Measurements from ENCODE around the gene LYPD4. TPM values are rescaled to one million over a fixed set of nuclear protein-coding genes. Genes with fewer than 3 reads are reported as not detected.

Gene LYPD4
- polyA plus RNA-seq, 1 experiment = not detected

DNA sequence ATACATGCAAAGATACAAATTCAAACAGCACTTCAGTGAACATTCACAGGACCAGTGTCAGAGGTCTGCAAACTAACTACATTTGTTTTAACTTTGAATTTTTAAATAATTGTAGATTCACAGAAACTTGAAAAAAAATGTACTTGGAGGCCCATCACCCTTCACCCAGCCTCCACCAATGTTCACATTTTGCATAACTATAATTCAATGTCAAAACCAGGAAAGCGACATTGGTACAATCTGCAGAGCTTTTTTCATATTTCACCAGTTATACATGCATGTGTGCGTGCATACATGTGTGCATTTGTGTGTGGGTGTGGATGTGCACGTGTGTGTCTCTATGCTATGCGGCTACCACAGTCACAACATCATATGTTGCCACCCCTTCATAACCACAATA, 29.2 kb downstream of the LYPD4 start:
- CTCF ChIA-PET = interaction anchor here (2.0 kb wide), 1 partner anchor 20 kb away, joined by 7 read pairs; no protein-coding TSS in a partner anchor
- no peak overlapping the region for H3K4me3 ChIP-seq (ENCODE audit: low read depth, low read length)
- no peaks in the 10 kb centered on the region for H3K27me3 ChIP-seq (ENCODE audit: control insufficient read depth, insufficient read depth, low read length)
- H3K36me3 ChIP-seq (ENCODE audit: control insufficient read depth, insufficient read depth, low read length) = no peaks in the 10 kb centered on the region
- no peak for DNase-seq (ENCODE audit: low read depth)
- POLR2A ChIA-PET = no interaction called here
- TF ChIP-seq, protein P1, sequence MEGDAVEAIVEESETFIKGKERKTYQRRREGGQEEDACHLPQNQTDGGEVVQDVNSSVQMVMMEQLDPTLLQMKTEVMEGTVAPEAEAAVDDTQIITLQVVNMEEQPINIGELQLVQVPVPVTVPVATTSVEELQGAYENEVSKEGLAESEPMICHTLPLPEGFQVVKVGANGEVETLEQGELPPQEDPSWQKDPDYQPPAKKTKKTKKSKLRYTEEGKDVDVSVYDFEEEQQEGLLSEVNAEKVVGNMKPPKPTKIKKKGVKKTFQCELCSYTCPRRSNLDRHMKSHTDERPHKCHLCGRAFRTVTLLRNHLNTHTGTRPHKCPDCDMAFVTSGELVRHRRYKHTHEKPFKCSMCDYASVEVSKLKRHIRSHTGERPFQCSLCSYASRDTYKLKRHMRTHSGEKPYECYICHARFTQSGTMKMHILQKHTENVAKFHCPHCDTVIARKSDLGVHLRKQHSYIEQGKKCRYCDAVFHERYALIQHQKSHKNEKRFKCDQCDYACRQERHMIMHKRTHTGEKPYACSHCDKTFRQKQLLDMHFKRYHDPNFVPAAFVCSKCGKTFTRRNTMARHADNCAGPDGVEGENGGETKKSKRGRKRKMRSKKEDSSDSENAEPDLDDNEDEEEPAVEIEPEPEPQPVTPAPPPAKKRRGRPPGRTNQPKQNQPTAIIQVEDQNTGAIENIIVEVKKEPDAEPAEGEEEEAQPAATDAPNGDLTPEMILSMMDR (IDR thresholded peaks at IDR 0.05; ENCODE audit: insufficient read depth, low read depth, low read length) = no peak

DNA sequence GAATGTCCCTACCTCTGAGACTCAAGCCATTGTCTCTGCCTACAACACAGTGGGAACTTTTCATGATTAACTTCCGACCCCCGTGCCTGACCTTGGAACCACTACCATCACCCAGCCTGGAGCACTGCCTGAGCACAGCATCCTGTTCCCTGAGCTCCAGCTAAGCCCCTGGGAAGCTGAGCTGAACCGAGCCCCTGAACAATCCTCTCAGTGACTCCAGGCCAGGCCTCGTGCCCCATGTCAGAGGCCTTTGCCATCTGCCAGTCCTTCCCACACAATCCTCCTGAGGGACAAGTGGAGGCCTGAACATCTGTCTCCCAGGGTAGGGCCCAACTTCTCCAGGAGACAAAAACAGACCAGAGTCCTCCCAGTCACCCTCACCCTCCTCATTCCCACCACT, 30.6 kb downstream of the LYPD4 start:
- DNase-seq (ENCODE audit: low read depth) = no peak
- no peaks in the 10 kb centered on the region for H3K36me3 ChIP-seq (ENCODE audit: control insufficient read depth, insufficient read depth, low read length)
- H3K4me3 ChIP-seq (ENCODE audit: low read depth, low read length) = no peak overlapping the region
- ChIA-PET CTCF (interaction anchor here (0.8 to 2.0 kb wide), 2 partner anchors 19 to 21 kb away, joined by 3 to 7 read pairs; no protein-coding TSS in a partner anchor), POLR2A (no interaction called here)
- TF ChIP-seq, protein P1 (IDR thresholded peaks at IDR 0.05; ENCODE audit: insufficient read depth, low read depth, low read length) = no peak
- H3K27me3 ChIP-seq (ENCODE audit: control insufficient read depth, insufficient read depth, low read length) = no peaks in the 10 kb centered on the region

DNA sequence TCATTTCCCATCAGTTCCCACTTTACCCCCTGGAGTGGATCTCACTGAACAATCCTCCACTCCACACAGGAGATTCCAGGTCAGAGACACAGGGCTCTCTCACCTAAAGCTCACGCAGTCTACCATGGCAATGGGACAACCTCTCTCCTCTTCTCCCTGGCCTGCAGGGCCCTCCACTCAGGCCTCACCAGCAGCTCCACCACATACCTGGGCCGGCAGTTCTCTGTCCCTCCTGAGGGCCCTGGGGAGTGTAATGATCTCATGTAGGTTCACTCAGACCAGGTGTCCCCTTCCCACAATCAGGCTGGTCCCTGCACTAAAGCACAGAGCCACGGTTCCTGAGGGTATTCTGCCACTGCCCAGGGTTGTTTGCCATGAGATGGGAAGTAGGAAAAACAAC, 32.5 kb downstream of the LYPD4 start:
- H3K27me3 ChIP-seq (ENCODE audit: control insufficient read depth, insufficient read depth, low read length) = no peaks in the 10 kb centered on the region
- no peaks in the 10 kb centered on the region for H3K36me3 ChIP-seq (ENCODE audit: control insufficient read depth, insufficient read depth, low read length)
- TF ChIP-seq, protein P1 (IDR thresholded peaks at IDR 0.05; ENCODE audit: insufficient read depth, low read depth, low read length) = no peak
- DNase-seq (ENCODE audit: low read depth) = no peak
- H3K4me3 ChIP-seq (ENCODE audit: low read depth, low read length) = no peak overlapping the region
- ChIA-PET CTCF (interaction anchor here (2.2 kb wide), 1 partner anchor 17 kb away, joined by 8 read pairs; no protein-coding TSS in a partner anchor), POLR2A (no interaction called here)

DNA sequence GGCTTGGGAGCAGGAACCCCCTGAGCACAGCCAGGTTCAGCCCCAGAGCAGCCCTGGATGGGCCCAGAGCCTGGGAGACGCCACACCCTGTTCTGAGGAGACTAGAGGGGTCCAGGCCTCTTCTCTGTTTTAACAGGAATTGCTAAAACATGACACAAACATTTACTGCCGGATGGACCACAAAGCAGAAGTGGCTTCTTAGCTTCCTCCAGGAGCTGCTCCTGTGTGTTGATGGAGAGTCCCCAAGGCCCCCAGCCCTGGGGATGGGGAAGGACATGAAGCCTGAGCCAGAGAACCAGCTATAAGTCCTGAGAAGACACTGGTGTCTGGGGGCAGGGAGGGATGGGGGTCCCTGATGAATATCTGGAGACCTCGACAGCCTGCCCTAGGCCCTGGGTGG, 33.4 kb downstream of the LYPD4 start:
- H3K27me3 ChIP-seq (ENCODE audit: control insufficient read depth, insufficient read depth, low read length) = no peaks in the 10 kb centered on the region
- TF ChIP-seq, protein P1 (IDR thresholded peaks at IDR 0.05; ENCODE audit: insufficient read depth, low read depth, low read length) = no peak
- no peak overlapping the region for H3K4me3 ChIP-seq (ENCODE audit: low read depth, low read length)
- no peak for DNase-seq (ENCODE audit: low read depth)
- CTCF ChIA-PET = interaction anchor here (1.1 to 2.2 kb wide), 3 partner anchors 16 to 40 kb away, joined by 3 to 8 read pairs (median 4); no protein-coding TSS in a partner anchor
- POLR2A ChIA-PET = no interaction called here
- H3K36me3 ChIP-seq (ENCODE audit: control insufficient read depth, insufficient read depth, low read length) = no peaks in the 10 kb centered on the region

DNA sequence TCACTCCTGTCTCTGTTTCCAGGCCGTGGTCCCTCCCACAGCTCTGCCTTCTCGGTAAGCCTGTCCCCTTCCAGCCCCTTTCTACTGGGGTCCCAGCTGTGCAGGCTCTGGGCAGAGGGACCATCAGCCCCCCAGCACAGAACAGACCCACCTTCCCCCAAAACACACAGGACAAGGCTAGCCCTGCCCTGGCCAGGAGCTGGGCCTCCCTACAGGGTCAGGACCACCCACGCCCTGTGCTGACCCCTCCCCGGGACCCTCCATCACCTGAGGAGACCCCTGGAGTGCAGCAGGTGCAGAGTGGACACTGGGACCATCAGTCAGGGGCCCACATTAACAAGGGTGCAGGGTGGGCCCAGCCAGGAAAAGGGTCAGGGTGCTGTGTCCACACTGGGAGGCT, 34.2 kb downstream of the LYPD4 start:
- CTCF ChIA-PET = interaction anchor here (1.1 to 1.8 kb wide), 3 partner anchors 15 to 39 kb away, joined by 3 to 4 read pairs (median 4); no protein-coding TSS in a partner anchor
- Histone ChIP-seq H3K36me3 (ENCODE audit: control insufficient read depth, insufficient read depth, low read length) (no peaks in the 10 kb centered on the region), H3K27me3 (ENCODE audit: control insufficient read depth, insufficient read depth, low read length) (no peaks in the 10 kb centered on the region), H3K4me3 (ENCODE audit: low read depth, low read length) (no peak overlapping the region)
- no peak for DNase-seq (ENCODE audit: low read depth)
- POLR2A ChIA-PET = no interaction called here
- TF ChIP-seq, protein P1 (IDR thresholded peaks at IDR 0.05; ENCODE audit: insufficient read depth, low read depth, low read length) = no peak
